ENCODE data around the gene HCN2.
"Not testable (repeated sequence)": the region's sequence is repeated elsewhere in the genome, so short reads cannot be mapped to it uniquely, and the experiment has no call there.

Gene HCN2

DNA sequence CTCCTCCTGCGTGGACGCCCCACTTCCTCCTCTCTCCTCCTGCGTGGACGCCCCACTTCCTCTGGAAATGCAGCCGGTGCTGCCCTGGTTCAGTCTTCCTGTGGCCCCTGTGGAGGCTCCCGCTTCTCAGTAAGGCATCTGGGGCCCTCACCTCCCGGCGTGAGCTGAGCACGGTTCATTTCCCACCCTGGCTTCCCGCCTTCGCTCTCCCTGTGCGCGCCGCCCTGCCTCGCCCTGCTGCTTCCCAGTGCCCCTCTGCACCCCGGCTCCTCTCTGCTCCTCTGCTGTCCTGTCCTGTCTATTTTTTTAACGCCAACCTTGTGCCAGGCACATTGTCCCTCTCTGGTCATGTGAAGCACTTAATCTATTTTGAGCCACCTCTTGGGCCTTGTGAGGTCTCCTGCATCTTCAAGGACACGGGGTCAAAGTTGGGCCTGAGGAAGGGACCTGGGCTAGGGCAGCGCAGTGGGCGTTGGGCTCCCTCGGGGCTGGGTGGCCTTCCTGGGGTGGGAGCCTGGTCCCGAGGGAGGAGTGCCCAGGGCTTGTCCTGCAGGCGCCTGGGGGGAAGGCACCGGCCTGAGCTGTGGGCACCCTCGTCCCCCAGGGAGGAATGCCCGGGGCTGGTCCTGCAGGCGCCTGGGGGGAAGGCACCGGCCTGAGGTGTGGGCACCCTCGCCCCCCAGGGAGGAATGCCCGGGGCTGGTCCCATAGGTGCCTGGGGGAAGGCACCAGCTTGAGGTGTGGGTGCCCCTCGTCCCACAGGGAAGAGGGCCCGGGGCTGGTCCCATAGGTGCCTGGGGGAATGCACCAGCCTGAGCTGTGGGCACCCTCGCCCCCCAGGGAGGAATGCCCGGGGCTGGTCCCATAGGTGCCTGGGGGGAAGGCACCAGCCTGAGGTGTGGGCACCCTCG lies 13.0 kb downstream of the HCN2 start:
- no peak for DNase-seq

DNA sequence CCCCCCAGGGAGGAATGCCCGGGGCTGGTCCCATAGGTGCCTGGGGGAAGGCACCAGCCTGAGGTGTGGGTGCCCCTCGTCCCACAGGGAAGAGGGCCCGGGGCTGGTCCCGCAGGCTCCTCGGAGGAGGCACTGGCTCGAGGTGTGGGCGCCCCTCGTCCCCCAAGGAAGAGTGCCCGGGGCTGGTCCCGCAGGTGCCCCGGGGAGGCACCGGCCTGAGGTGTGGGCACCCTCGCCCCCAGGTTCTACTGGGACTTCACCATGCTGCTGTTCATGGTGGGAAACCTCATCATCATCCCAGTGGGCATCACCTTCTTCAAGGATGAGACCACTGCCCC lies 13.6 kb downstream of the HCN2 start:
- not testable (repeated sequence) for DNase-seq

DNA sequence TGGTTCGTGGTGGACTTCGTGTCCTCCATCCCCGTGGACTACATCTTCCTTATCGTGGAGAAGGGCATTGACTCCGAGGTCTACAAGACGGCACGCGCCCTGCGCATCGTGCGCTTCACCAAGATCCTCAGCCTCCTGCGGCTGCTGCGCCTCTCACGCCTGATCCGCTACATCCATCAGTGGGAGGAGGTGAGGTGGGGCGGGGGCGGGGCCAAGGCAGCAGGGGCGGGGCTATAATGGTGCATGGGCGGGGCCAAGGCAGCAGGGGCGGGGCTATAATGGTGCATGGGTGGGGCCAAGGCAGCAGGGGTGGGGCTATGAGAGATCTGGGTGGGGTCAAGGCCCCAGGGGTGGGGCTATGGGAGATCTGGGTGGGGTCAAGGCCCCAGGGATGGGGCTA lies 14.1 kb downstream of the HCN2 start:
- DNase-seq: not testable (repeated sequence)

DNA sequence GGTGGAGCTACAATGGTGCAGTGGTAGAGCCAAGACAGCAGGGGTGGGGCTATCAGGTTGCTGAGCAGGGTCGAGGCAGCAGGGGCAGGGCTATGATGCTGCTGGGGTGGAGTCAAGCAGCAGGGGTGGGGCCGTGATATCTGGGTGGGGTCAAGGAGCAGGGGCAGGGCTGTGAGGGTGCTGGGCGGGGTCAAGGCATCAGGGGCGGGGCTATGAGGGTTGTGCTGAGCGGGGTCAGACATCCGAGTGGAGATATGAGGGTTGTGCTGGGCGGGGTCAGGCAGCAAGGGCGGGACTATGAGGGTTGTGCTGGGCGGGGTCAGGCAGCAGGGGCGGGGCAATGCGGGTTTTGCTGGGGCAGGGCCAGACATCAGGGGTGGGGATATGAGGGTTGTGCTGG lies 14.7 kb downstream of the HCN2 start:
- DNase-seq: no peak

DNA sequence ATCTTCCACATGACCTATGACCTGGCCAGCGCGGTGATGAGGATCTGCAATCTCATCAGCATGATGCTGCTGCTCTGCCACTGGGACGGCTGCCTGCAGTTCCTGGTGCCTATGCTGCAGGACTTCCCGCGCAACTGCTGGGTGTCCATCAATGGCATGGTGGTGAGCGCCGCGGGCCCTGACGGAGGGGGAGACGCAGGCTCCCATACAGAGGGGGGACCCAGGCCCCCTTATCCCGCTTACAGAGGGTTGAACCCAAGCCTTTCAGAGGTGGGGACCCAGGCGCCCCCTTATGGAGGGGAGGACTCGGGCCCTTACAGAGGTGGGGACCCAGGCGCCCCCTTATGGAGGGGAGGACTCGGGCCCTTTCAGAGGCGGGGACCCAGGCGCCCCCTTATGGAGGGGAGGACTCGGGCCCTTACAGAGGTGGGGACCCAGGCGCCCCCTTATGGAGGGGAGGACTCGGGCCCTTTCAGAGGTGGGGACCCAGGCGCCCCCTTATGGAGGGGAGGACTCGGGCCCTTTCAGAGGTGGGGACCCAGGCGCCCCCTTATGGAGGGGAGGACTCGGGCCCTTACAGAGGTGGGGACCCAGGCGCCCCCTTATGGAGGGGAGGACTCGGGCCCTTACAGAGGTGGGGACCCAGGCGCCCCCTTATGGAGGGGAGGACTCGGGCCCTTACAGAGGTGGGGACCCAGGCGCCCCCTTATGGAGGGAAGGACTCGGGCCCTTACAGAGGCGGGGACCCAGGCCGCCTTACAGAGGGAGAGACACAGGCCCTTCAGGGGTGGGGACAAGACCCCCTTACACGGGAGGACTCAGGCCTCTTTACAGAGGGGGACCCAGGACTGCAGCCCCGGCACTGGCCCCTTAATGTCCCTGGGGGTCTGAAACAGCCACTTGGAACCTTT lies 15.6 kb downstream of the HCN2 start:
- not testable (repeated sequence) for DNase-seq

DNA sequence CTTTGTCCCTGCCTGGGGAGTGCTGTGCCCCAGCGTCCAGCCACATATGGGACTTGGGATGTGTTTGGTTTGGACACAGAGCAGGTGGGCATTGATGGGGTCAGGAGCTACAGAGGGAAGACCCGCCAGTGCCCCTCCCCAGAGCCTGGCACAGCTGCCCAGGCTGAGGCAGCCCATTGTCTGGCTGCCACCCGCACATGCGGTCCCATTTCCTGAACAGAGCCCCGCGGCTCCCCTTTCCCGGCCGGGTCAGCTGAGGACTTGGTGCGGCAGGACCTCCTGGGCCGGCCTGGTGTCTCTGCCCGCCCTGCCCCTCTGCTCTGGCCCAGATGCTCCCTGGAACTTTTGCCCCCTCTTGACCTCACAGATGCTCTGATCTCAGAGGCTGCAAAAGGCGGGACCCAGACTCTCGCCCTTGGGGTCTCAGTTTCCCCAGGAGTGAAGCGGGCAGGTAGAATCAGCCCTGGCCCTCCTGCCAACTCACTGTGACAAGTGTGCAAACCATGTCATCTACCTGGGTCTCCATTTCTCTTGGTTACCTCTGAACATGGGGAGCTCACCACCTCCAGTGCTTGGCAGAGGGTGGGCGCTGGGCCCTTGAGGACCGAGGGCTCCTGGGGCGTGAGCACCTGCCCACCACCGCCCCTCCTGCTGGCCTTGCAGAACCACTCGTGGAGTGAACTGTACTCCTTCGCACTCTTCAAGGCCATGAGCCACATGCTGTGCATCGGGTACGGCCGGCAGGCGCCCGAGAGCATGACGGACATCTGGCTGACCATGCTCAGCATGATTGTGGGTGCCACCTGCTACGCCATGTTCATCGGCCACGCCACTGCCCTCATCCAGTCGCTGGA lies 17.8 kb downstream of the HCN2 start:
- peak in 16 of 58 donors; percentile 10 to 66 (median 36) for DNase-seq

DNA sequence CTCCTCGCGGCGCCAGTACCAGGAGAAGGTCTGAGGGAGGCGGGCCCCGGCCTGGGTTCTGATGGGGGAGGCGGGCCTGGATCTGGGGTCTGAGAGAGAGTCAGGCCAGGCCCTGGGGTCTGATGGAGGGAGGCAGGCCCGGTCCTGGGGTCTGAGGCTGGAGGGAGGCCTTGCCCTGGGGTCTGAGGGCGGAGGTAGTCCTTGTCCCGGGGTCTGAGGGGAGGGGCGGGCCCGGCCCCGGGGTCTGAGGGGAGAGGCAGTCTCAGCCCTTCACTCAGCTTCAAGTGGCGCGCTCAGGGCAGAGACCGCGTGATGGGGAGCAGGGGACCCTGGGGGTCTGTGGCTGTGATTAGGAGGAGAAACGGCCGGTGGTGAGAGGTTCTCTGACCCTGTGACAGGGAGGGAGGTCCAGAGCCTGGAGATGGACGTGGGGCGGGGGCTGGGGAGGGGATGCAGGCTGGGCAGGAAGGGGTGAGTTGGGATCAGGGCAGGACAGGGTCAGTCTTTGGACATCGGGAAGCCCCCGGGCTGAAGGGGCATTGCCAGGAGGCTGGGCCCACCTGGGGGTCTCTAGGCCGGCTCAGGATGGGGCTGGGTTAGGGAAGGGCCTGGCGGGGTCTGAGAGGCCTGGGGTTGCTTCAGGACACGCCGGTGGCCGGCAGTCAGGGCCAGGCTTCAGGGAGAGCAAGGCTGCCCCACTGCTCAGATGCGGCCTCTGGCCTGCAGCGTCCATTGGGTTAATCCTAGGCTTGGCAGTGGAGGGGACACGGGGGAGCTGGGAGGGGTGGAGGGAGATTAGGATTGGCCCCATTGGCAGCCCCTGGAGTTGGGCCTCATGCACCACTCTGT lies 18.7 kb downstream of the HCN2 start:
- DNase-seq: no peak

DNA sequence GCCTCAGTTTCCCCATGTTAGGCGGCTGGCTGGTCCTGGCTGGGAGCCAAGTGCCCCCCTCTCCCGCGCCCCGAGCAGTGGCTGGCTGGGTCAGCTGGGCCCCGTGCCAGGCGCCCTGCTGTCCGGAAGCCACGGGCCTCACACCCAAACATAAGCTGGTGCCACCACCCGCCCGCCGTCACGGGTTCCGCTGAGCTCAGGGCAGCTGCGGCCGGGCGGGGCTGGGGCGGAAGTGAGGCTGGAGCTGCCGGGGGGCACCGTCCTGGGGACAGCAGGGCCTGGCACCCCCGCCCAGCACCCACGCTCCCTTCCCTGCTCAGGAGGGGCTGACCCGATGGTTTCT lies 19.3 kb downstream of the HCN2 start:
- DNase-seq: peak in 50 of 58 donors; percentile 18 to 94 (median 72)

DNA sequence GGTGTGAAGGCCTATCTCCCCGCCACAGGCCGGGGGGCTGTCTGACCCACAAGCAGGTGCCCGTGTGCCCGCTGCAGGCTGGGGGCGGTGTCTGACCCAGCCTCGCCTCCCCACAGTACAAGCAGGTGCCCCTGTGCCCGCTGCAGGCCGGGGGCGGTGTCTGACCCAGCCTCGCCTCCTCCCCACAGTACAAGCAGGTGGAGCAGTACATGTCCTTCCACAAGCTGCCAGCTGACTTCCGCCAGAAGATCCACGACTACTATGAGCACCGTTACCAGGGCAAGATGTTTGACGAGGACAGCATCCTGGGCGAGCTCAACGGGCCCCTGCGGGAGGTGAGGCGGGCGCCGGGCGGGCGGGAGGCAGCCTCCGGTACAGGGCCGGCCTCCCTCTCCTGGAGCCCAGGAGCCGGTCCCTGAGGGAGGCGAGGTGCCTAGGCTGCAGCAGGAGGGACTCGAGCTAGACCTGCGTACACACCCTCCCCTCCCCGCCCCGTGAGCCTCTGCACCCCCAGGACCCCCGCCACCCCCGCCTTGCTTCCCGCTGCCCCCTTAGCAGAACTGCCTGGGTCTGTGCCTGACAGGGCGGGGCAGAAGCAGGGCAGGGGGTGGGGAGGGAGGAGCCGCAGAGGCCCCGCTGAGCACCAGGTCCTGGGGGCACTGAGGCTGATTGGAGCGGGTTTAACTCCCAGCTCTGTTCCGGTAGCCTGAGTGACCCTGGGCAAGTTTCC lies 20.6 kb downstream of the HCN2 start:
- DNase-seq: peak in 1 of 58 donors; percentile 23

DNA sequence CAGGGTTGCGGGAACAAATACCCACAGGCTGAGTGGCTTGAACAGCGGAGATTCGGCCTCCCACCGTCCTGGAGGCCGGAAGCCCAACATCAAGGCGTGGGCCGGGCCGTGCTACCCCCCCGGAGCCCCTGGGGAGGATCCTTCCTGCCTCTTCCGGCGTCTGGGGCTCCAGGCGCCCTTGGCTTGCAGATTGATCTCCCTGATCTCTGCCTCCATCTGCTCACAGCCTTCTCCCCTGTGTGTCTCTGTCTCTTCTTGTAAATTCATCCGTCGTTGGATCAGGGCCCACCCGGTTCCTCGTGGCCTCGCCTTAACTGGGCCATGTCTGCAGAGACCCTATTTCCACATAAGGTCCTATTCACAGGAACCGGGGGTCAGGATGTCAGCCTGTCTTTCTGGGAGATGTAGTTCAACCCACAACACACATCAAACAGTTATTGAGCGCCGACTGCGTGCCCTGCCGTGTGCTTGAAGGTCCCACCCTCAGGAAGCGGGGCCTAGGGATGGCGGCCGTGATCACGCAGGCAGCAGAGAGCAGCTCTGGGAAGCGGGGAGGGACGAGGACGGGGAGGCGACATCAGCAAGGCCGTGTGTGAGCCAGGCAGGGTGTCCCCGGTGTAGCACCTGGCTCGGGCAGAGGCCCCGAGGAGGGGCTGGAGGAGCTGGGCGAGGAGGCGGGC lies 21.3 kb downstream of the HCN2 start:
- peak in 1 of 58 donors; percentile 13 for DNase-seq

DNA sequence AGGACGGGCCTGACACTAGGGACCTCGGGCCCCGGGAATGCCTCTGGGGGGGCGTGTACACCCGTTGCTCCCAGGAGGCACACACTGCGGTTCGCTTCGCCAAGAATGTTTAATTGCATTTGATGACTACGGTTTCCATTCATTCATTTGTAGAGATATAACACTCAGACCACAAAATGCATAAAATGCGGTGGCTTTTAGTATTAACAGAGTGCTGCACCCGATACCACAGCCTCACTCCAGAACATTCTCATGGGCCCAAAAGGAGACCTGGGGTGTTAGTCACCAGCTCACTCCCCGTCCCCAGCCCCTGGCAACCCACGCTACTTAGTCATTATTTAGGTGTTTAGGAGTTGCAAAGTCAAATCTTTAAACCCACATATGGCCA lies 21.8 kb downstream of the HCN2 start:
- DNase-seq: no peak

DNA sequence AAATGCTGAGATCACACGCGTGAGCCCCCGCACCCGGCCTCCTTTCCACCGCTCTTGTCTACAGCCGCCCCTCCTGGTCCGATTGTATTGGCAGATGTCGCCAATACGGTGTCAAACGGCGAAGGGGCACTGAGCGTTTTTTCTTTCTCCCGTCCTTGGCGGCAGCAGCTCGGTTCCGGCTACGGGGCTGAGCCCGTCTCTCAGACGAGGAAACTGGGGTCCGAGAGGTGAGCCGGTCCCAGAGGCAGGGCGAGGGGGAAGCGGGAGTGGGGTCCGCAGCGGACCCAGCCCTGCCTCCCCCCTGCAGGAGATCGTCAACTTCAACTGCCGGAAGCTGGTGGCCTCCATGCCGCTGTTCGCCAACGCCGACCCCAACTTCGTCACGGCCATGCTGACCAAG lies 23.3 kb downstream of the HCN2 start:
- DNase-seq: no peak

DNA sequence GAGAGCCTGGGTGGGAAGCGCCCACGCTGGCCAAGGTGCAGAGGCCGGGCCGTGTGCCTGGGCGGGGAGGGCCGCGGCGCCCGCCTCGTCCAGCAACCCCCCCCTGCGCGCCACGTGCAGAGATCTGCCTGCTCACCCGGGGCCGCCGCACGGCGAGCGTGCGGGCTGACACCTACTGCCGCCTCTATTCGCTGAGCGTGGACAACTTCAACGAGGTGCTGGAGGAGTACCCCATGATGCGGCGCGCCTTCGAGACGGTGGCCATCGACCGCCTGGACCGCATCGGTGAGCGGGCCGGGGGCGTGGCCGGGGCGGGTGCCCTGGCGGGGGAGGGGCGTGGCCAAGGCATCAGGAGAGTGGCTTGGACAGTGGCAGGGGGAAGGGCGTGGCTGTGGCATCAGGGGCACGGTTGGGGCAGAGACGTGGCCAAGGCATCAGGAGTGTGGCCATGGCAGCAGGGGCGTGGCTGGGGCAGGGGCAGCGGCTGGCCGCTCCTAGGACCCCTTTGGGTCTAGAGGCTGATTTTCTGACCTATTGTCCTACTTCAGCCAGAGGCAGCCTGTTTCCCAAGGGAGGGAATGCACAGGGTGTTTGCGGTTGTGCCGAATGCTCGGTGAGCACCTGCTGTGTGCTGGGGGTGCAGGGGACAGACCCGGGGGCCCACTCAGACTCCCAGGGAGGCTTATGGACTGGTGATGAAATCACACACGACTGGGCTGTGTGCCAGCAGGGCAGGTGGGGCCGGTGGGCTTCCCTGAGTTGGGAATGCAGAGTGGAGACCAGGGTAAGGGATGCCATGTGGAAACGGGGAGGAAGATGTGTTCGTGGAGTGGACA lies 24.3 kb downstream of the HCN2 start:
- no peak for DNase-seq

DNA sequence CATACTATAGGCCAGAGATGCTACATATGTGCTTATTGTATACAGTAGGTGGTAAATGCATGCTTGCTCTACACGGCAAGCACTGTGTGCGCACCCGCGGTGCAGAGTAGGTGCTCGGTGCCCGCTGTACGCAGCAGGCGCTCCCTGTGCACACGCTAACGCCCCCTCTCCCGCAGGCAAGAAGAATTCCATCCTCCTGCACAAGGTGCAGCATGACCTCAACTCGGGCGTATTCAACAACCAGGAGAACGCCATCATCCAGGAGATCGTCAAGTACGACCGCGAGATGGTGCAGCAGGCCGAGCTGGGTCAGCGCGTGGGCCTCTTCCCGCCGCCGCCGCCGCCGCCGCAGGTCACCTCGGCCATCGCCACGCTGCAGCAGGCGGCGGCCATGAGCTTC lies 25.9 kb downstream of the HCN2 start:
- peak in 1 of 58 donors; percentile 28 for DNase-seq

DNA sequence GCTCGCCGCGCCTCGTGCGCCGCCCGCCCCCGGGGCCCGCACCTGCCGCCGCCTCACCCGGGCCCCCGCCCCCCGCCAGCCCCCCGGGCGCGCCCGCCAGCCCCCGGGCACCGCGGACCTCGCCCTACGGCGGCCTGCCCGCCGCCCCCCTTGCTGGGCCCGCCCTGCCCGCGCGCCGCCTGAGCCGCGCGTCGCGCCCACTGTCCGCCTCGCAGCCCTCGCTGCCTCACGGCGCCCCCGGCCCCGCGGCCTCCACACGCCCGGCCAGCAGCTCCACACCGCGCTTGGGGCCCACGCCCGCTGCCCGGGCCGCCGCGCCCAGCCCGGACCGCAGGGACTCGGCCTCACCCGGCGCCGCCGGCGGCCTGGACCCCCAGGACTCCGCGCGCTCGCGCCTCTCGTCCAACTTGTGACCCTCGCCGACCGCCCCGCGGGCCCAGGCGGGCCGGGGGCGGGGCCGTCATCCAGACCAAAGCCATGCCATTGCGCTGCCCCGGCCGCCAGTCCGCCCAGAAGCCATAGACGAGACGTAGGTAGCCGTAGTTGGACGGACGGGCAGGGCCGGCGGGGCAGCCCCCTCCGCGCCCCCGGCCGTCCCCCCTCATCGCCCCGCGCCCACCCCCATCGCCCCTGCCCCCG lies 26.5 kb downstream of the HCN2 start:
- no peak for DNase-seq

DNA sequence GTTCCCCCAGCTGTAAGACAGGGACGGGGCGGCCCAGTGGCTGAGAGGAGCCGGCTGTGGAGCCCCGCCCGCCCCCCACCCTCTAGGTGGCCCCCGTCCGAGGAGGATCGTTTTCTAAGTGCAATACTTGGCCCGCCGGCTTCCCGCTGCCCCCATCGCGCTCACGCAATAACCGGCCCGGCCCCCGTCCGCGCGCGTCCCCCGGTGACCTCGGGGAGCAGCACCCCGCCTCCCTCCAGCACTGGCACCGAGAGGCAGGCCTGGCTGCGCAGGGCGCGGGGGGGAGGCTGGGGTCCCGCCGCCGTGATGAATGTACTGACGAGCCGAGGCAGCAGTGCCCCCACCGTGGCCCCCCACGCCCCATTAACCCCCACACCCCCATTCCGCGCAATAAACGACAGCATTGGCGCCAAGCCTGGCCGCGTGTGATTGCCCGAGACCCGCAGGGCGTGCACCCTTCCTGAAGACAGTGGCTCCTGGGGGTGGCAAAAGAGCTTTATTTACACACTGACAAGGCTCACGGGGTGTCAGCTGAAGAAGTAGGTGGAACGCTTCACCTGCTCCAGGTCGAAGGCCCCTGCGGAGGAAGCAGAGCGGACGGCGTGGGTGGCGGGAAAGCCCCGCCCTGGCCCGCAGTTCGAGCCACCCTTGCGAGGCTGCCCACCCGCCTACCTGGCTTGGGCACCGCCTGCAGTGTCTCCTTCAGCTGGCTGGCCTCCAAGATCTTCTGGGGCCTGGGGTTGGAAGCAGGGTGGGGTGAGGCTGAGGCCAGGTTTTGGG lies 27.3 kb downstream of the HCN2 start:
- DNase-seq: no peak

Data from anterior cingulate cortex (tissue), 58 donors.